Omental fat pad (tissue), 4 donors: ENCODE measurements around the gene C6orf118. TPM values are rescaled to one million over a fixed set of nuclear protein-coding genes. Genes with fewer than 3 reads are reported as not detected.

ENCODE experiments used
- ATAC-seq: fragments of 150-250 bp; one replicate; pipeline ENCODE4 v1.9.1; 2016; ENCODE audit warnings: mild to moderate bottlenecking, moderate library complexity; ENCODE audit not compliant: low FRiP score
- DNase-seq: peaks from one replicate; pipeline ENCODE4 v3.0.0-alpha.2; 2019; ENCODE audit warnings: low spot score
- CTCF ChIP-seq, 3 donors: fragments of 450-650 bp; IDR thresholded peaks; one replicate each; pipeline ENCODE4 v1.5.1; 2016 to 2017; ENCODE audit warnings: antibody characterized with exemption in 3 of 3, mild to moderate bottlenecking in 3 of 3, moderate library complexity in 2 of 3
- total RNA-seq, 4 donors: library from RNA; depleted of rRNA; stranded (reverse); fragments of >200 nt; gene quantifications; one replicate each; pipeline ENCODE4 v1.1.0, GENCODE V29; 2016

Gene C6orf118
- total RNA-seq, 4 donors from 2014 or later = not detected

- DNase-seq (no peak), ATAC-seq (no peak)
- TF ChIP-seq CTCF (IDR thresholded peaks at IDR 0.05) = no peak
These were observed 63.7 kb downstream of the C6orf118 start for GRCh38 chr6:165245701-165246100.

GRCh38 chr6:165245287-165245686 lies 64.1 kb downstream of the C6orf118 start:
- no peak for DNase-seq
- no peak for TF ChIP-seq CTCF (IDR thresholded peaks at IDR 0.05)
- ATAC-seq = no peak

- TF ChIP-seq CTCF (IDR thresholded peaks at IDR 0.05) = no peak
- no peak for ATAC-seq
- no peak for DNase-seq
These were observed 64.7 kb downstream of the C6orf118 start for GRCh38 chr6:165244524-165245247.

- TF ChIP-seq CTCF (IDR thresholded peaks at IDR 0.05) = no peak
- ATAC-seq = no peak
These were observed 65.6 kb downstream of the C6orf118 start for GRCh38 chr6:165243801-165244200.

GRCh38 chr6:165236326-165236725 lies 73.1 kb downstream of the C6orf118 start:
- DNase-seq = no peak
- TF ChIP-seq CTCF (IDR thresholded peaks at IDR 0.05) = no peak

More at GRCh38 chr6:165243801-165244200, 65.6 kb downstream of the C6orf118 start:
- no peak for DNase-seq

GRCh38 chr6:165232731-165233488 lies 76.5 kb downstream of the C6orf118 start:
- TF ChIP-seq CTCF (IDR thresholded peaks at IDR 0.05) = no peak
- DNase-seq = no peak
- no peak for ATAC-seq

More at GRCh38 chr6:165236326-165236725, 73.1 kb downstream of the C6orf118 start:
- ATAC-seq = no peak
